Muscle of leg (tissue), 11 donors: Measurements from ENCODE around the gene IKZF1. TPM values are rescaled to one million over a fixed set of nuclear protein-coding genes. Genes with fewer than 3 reads are reported as not detected.

Source experiments
- DNase-seq: peaks from one replicate; pipeline ENCODE4 v3.0.0; 2013
- H3K27ac ChIP-seq: one replicate; pipeline ENCODE4 v1.5.1; 2013; ENCODE audit warnings: mild to moderate bottlenecking, low read length, control low read depth
- H3K27me3 ChIP-seq: one replicate; pipeline ENCODE4 v1.6.1; 2013; ENCODE audit warnings: low read length; ENCODE audit not compliant: control insufficient read depth, insufficient read depth
- H3K36me3 ChIP-seq: one replicate; pipeline ENCODE4 v1.6.1; 2013; ENCODE audit warnings: low read length; ENCODE audit not compliant: control insufficient read depth, insufficient read depth
- H3K4me1 ChIP-seq: one replicate; pipeline ENCODE4 v1.6.1; 2013; ENCODE audit warnings: low read length; ENCODE audit not compliant: control insufficient read depth, insufficient read depth
- H3K4me3 ChIP-seq: one replicate; pipeline ENCODE4 v1.5.1; 2013; ENCODE audit warnings: low read length, control low read depth
- H3K9me3 ChIP-seq: replicated peaks from 2 replicates; pipeline ENCODE4 v1.6.1; 2013; ENCODE audit warnings: low read depth, low read length; ENCODE audit not compliant: control insufficient read depth
- WGBS: methylation state at CpG from one replicate; pipeline ENCODE4 v1.1.5; 2013; ENCODE audit warnings: missing lambda C conversion rate; ENCODE audit not compliant: insufficient coverage; 5-methylcytosine and 5-hydroxymethylcytosine counted together
- polyA plus RNA-seq, 8 donors: library from polyadenylated mRNA; unstranded; fragments of 120-200 nt; gene quantifications; one replicate each; pipeline versions ENCODE4 v1.2.1 to v1.2.3, GENCODE V29; 2013; ENCODE audit warnings: inconsistent platforms in 1 of 8, low replicate concordance in 1 of 8; ENCODE audit not compliant: insufficient read length in 8 of 8, insufficient read depth in 1 of 8
- total RNA-seq: library from RNA; stranded (reverse); fragments of 120-200 nt; gene quantifications from one replicate; pipeline ENCODE4 v1.2.4, GENCODE V29; 2013

IKZF1 gene
- total and polyA plus RNA-seq, 9 donors = 1.1 to 2.1 (median 1.6) TPM

GRCh38 chr7:50422858-50423257 is 118.3 kb downstream of the IKZF1 start:
- H3K4me1 ChIP-seq = no peaks in the 10 kb centered on the region
- H3K4me3 ChIP-seq = no peak overlapping the region
- 100% methylated on average over 4 of the region's 6 CpGs for WGBS
- no peaks in the 10 kb centered on the region for H3K36me3 ChIP-seq
- H3K27ac ChIP-seq = no peak overlapping the region
- no peaks in the 10 kb centered on the region for H3K9me3 ChIP-seq
- no peaks in the 10 kb centered on the region for H3K27me3 ChIP-seq
- DNase-seq = no peak

GRCh38 chr7:50423860-50424259 is 119.3 kb downstream of the IKZF1 start:
- 43% methylated on average over 2 of the region's 4 CpGs for WGBS
- no peaks in the 10 kb centered on the region for H3K9me3 ChIP-seq
- H3K4me1 ChIP-seq = no peaks in the 10 kb centered on the region
- no peak for DNase-seq
- no peak overlapping the region for H3K4me3 ChIP-seq
- no peaks in the 10 kb centered on the region for H3K27me3 ChIP-seq
- no peaks in the 10 kb centered on the region for H3K36me3 ChIP-seq
- no peak overlapping the region for H3K27ac ChIP-seq

GRCh38 chr7:50425318-50425717 is 120.8 kb downstream of the IKZF1 start:
- no peak overlapping the region for H3K27ac ChIP-seq
- H3K4me3 ChIP-seq = no peak overlapping the region
- H3K27me3 ChIP-seq = no peaks in the 10 kb centered on the region
- no CpG with 5 or more reads among the region's 6 CpGs for WGBS
- H3K4me1 ChIP-seq = no peaks in the 10 kb centered on the region
- H3K36me3 ChIP-seq = no peaks in the 10 kb centered on the region
- DNase-seq = no peak
- H3K9me3 ChIP-seq = no peaks in the 10 kb centered on the region

- H3K27me3 ChIP-seq = no peaks in the 10 kb centered on the region
- no peaks in the 10 kb centered on the region for H3K9me3 ChIP-seq
- H3K4me3 ChIP-seq = no peak overlapping the region
- WGBS = 82% methylated on average over 2 of the region's 5 CpGs
- no peak overlapping the region for H3K27ac ChIP-seq
- no peaks in the 10 kb centered on the region for H3K4me1 ChIP-seq
- DNase-seq = no peak
- no peaks in the 10 kb centered on the region for H3K36me3 ChIP-seq
These were observed 121.9 kb downstream of the IKZF1 start for GRCh38 chr7:50426280-50427045.

GRCh38 chr7:50427518-50427917 is 123.0 kb downstream of the IKZF1 start:
- Histone ChIP-seq H3K36me3 (no peaks in the 10 kb centered on the region), H3K27me3 (no peaks in the 10 kb centered on the region), H3K27ac (no peak overlapping the region), H3K9me3 (no peaks in the 10 kb centered on the region), H3K4me3 (no peak overlapping the region), H3K4me1 (no peaks in the 10 kb centered on the region)
- WGBS = 70% methylated on average over 2 of the region's 2 CpGs
- DNase-seq = no peak

GRCh38 chr7:50428911-50429310 is 124.4 kb downstream of the IKZF1 start:
- no peak overlapping the region for H3K4me3 ChIP-seq
- no peaks in the 10 kb centered on the region for H3K36me3 ChIP-seq
- no peak for DNase-seq
- H3K27me3 ChIP-seq = no peaks in the 10 kb centered on the region
- no peaks in the 10 kb centered on the region for H3K9me3 ChIP-seq
- H3K27ac ChIP-seq = no peak overlapping the region
- WGBS = no CpG with 5 or more reads among the region's 3 CpGs
- H3K4me1 ChIP-seq = no peaks in the 10 kb centered on the region

GRCh38 chr7:50431316-50431715 is 126.8 kb downstream of the IKZF1 start:
- WGBS = no CpG with 5 or more reads among the region's 2 CpGs
- Histone ChIP-seq H3K27ac (no peak overlapping the region), H3K4me1 (no peaks in the 10 kb centered on the region), H3K9me3 (no peaks in the 10 kb centered on the region), H3K4me3 (no peak overlapping the region), H3K36me3 (no peaks in the 10 kb centered on the region), H3K27me3 (no peaks in the 10 kb centered on the region)
- no peak for DNase-seq

- Histone ChIP-seq H3K27ac (no peak overlapping the region), H3K4me3 (no peak overlapping the region), H3K4me1 (no peaks in the 10 kb centered on the region), H3K36me3 (no peaks in the 10 kb centered on the region), H3K9me3 (no peaks in the 10 kb centered on the region), H3K27me3 (no peaks in the 10 kb centered on the region)
- DNase-seq = no peak
- no CpG with 5 or more reads among the region's 4 CpGs for WGBS
These were observed 127.3 kb downstream of the IKZF1 start for GRCh38 chr7:50431722-50432305.

GRCh38 chr7:50436133-50436806 is 131.8 kb downstream of the IKZF1 start:
- H3K27me3 ChIP-seq = no peaks in the 10 kb centered on the region
- peaks cover 11% of the 10 kb centered on the region for H3K36me3 ChIP-seq
- H3K4me3 ChIP-seq = no peak overlapping the region
- WGBS = no CpG with 5 or more reads among the region's 3 CpGs
- DNase-seq = no peak
- no peaks in the 10 kb centered on the region for H3K9me3 ChIP-seq
- no peak overlapping the region for H3K27ac ChIP-seq
- H3K4me1 ChIP-seq = no peaks in the 10 kb centered on the region

GRCh38 chr7:50446542-50446960 is 142.0 kb downstream of the IKZF1 start:
- no CpG with 5 or more reads among the region's 4 CpGs for WGBS
- Histone ChIP-seq H3K4me3 (no peak overlapping the region), H3K9me3 (no peaks in the 10 kb centered on the region), H3K27me3 (no peaks in the 10 kb centered on the region), H3K27ac (no peak overlapping the region), H3K4me1 (peaks cover 9% of the 10 kb centered on the region), H3K36me3 (peaks cover 18% of the 10 kb centered on the region)
- DNase-seq = no peak
